HFF-Myc (cell line): Measurements from ENCODE around the gene NPEPPS.

Experiments used
- DNase-seq: peaks from one replicate; pipeline ENCODE4 v3.0.0-alpha.2; 2011; ENCODE audit warnings: low read depth; ENCODE audit errors: extremely low read depth
- H3K4me3 ChIP-seq: replicated peaks from 2 replicates; pipeline ENCODE4 v1.5.1; 2011; ENCODE audit warnings: low read depth, mild to moderate bottlenecking, control low read depth, low read length
- CTCF ChIP-seq: IDR thresholded peaks from 2 replicates; pipeline ENCODE4 v1.5.1; 2012; ENCODE audit warnings: mild to moderate bottlenecking, low read depth, low read length, control low read depth; ENCODE audit errors: missing control alignments

NPEPPS gene

DNA sequence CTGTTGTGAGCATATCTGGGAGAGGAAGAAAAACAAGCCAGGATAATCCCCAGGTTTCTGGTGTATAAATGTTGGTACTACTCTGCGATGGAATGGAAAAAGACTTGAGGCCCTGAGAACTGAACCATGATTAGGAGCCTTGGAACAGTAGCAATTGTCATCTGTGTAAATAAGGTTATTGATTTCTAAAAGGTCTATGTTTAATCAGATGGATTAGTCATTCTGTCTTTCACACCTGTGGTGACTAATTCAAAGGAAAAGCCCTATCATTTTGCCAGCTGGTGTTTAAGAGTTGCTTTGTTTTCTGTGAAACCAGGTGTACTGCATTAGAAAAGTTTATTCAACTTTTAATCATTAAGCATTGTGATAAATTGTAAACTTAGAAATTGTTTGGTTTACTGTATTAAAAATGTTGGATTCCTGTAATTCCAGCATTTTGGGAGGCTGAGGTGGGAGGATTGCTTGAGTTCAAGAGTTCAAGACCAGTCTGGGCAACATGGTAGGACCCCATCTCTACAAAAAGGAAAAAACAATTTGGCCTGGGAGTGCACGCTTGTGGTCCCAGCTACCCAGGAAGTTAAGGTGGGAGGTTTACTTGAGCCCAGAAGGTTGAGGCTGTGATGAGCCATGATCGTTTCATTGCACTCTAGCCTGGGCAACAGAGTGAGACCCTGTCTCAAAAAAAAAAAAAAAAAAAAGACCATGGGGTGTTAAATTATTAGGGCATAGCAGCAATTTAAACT lies 89.8 kb downstream of the NPEPPS start:
- DNase-seq = no peak
- no peak for TF ChIP-seq CTCF
- no peak overlapping the region for H3K4me3 ChIP-seq

DNA sequence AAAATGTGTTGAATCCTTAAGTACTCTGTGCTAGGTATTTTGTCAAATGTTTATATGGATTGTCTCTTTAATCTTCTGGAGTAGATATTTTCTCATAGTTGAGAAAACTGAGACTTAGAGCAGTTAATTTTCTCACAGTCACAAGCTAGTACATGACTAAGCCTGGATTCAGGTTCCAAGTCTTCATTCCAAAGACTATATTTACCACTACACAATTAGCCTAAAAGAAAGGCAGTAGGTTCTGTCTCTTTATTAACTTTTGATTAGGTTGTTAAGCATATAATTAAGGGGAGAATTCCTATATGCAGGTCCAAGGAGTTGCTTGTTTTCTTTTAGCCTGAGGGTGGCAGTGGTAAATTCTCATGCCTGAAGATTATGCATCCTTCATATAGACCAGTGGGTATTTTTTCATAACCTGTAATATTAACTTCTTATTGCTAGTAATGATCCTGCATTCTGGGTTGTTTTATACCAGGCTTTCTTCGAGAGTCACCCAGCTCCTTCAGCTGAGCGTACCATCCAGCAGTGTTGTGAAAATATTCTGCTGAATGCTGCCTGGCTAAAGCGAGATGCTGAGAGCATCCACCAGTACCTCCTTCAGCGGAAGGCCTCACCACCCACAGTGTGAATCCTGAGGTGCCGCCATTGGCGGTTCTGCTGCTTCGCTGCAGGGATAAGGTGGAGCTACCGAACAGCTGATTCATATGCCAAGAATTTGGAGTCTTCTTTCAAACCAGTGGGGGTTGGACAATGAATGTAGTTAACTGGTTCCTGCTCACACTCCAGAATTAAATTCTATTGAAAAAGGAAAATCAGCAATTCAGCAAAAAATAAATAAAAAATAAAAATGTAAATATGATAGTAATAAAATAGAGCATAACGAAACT lies 90.6 kb downstream of the NPEPPS start:
- DNase-seq = peak; percentile 59
- TF ChIP-seq CTCF = no peak
- H3K4me3 ChIP-seq = no peak overlapping the region

- no peak overlapping the region for H3K4me3 ChIP-seq
- TF ChIP-seq CTCF = no peak
- no peak for DNase-seq
Measured at GRCh38 chr17:47622180-47622549, 91.3 kb downstream of the NPEPPS start.

- TF ChIP-seq CTCF = no peak
- DNase-seq = no peak
- no peak overlapping the region for H3K4me3 ChIP-seq
Measured at GRCh38 chr17:47624727-47625068, 93.8 kb downstream of the NPEPPS start.

DNA sequence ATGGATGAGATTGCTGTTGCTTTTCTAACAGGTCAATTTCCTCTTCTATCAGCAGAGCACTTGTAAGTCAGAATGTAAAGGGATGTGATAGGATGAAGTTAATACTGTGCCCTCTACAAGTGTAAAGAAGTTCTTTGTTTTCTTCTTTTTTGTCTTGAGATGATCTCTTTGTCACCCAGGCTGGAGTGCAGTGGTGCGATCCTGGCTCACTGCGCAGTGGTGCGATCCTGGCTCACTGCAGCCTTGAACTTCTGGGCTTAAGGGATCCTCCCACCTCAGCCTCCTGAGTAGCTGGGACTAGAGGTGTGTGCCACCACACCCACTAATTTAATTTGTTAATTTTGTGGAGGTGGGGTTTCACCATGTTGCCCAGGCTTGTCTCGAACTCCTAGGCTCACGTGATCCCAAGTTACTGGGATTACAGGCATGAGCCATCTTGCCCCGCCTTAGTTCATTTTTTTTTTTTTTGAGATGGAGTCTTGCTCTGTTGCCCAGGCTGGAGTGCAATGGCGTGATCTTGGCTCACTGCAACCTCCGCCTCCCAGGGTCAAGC lies 97.2 kb downstream of the NPEPPS start:
- no peak for TF ChIP-seq CTCF
- no peak for DNase-seq
- H3K4me3 ChIP-seq = no peak overlapping the region

DNA sequence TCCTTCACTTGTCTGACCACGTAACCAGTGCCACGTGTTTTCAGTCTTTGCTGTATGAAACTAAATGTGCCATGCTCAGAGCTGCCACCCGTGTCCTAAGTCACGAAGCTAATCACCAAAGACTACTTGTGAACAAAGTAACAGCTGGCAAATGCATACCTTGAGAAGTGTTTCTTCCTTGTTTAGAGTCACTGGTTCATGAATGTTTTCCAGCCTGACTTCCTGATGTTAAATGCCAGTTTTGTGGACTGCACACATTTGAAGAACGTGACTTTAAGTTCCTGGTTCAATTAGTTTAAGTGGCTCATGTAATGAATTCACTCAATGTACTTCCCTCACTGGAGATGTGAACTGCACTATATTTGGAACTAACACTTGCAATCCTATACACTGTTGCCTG lies 98.9 kb downstream of the NPEPPS start:
- no peak for TF ChIP-seq CTCF
- DNase-seq = no peak
- H3K4me3 ChIP-seq = no peak overlapping the region
